ENCODE results near the gene PRM1. TPM values are rescaled to one million over a fixed set of nuclear protein-coding genes. Genes with fewer than 3 reads are reported as not detected.

The PRM1 gene
- total RNA-seq, 4 donors from 2014 or later, result not detected

DNA sequence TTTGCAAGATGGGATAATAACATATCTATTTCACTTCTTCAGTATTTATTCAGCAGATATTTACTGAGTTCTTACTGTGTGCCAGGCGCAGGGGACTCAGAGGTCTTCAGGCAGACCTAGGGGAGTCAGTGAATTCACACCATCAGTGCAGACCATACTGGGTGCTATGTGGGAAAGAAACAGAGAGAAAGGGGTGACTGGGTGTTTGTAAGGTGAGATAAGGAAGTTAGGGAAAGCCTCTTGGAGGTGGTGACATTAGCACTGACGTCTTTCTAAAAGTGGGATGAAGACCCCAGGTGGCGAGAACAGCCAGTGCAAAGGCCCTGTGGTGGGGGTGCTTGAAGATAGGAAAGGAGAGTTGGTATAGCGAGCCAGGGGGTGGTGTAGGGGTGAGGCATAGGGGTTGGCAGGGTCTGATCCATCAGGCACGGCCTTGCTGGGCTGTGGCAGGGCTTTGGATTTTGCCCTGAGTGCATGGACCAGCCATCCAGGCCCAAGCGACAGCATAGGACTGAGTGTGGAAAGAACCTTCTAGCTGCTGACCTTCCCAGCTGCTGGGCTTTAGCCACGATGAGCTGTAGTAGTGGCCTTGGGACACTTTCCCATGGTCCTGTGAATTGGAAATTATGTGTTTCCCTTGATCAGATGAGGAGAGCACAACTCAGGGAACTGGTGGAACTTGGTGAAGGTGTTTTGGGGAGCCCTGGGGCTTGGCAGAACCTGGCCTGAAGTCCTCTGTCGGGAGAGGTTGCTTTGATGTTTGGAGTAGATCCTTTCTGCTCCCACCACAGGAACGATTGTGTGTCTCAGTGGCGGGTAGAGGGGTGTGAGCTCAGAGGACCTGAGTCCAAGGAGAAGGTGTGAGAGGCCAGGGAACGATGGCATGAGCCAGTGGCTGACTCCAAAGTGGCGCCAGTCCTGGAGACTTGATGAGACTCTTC lies 21.2 kb downstream of the PRM1 start:
- Histone ChIP-seq H3K36me3 (no peaks in the 10 kb centered on the region), H3K27me3 (no peaks in the 10 kb centered on the region), H3K4me3 (no peak overlapping the region), H3K4me1 (peaks cover 0 to under 1% of the 10 kb centered on the region in 2 donors), H3K9me3 (no peaks in the 10 kb centered on the region), H3K27ac (no peak overlapping the region)
- intact Hi-C loops (cut with DNase I; ENCODE audit: low total_unique reads), result loop anchor here (2.0 to 5.0 kb wide), 2 partner anchors 97 to 295 kb away; no protein-coding TSS in a partner anchor
- no peak for DNase-seq
- TF ChIP-seq, protein P1, sequence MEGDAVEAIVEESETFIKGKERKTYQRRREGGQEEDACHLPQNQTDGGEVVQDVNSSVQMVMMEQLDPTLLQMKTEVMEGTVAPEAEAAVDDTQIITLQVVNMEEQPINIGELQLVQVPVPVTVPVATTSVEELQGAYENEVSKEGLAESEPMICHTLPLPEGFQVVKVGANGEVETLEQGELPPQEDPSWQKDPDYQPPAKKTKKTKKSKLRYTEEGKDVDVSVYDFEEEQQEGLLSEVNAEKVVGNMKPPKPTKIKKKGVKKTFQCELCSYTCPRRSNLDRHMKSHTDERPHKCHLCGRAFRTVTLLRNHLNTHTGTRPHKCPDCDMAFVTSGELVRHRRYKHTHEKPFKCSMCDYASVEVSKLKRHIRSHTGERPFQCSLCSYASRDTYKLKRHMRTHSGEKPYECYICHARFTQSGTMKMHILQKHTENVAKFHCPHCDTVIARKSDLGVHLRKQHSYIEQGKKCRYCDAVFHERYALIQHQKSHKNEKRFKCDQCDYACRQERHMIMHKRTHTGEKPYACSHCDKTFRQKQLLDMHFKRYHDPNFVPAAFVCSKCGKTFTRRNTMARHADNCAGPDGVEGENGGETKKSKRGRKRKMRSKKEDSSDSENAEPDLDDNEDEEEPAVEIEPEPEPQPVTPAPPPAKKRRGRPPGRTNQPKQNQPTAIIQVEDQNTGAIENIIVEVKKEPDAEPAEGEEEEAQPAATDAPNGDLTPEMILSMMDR (IDR thresholded peaks at IDR 0.05), result no peak
- TF ChIP-seq POLR2A (IDR thresholded peaks at IDR 0.05), result no peak

DNA sequence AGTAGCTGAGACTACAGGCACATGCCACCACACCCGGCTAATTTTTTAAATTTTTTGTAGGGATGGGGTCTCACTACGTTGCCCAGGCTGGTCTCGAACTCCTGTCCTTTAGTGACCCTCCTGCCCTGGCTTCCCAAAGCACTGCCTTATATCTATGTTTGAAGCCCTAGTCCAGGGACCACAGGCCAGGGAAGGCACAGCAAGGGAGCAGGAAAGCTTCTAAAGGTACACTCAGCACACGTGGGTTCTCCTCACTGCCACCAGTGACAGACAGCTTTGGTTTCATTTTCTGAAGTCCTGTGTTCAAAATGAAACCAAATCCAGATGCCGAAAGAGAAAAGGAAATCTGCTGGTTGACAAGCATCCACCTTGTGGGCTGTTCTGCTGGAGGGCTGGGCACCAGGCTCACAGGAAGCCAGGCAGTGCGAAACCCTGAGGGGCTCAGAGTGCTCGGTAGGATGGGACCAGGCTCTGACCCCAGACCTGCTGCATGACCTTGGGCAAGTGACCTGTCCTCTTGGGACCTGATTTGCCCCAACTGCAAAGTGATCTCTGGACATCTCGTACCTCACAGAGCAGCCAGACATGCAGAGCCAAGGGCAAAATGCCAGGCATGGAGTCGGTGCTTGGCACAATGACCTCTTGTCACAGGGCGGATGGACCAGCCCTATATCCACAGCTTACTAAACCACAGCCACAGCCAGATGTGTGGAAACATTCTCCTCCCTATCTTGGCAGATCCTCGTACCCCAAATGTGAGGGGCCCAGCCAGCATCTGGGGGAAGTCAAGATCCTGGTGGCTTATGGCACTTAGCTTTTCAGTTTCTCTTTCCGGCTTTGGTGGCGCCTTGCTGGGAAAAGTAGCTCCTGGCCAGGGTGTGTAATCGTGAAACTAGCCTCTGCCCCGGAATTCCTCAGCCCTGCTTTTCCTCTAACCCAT lies 22.3 kb downstream of the PRM1 start:
- peak; percentile 40 to 42 for DNase-seq
- intact Hi-C loops (cut with DNase I; ENCODE audit: low total_unique reads), result loop anchor here (2.0 to 5.0 kb wide), 2 partner anchors 98 to 294 kb away; no protein-coding TSS in a partner anchor
- H3K27me3 ChIP-seq, result no peaks in the 10 kb centered on the region
- no peaks in the 10 kb centered on the region for H3K36me3 ChIP-seq
- peak overlapping the region in 1 of 2 donors; percentile 52 for H3K27ac ChIP-seq
- H3K4me3 ChIP-seq, result no peak overlapping the region
- H3K9me3 ChIP-seq, result no peaks in the 10 kb centered on the region
- peaks cover 0 to 6% of the 10 kb centered on the region in 2 donors for H3K4me1 ChIP-seq
- TF ChIP-seq POLR2A (IDR thresholded peaks at IDR 0.05), result no peak
- TF ChIP-seq, protein P1 (IDR thresholded peaks at IDR 0.05), result no peak

DNA sequence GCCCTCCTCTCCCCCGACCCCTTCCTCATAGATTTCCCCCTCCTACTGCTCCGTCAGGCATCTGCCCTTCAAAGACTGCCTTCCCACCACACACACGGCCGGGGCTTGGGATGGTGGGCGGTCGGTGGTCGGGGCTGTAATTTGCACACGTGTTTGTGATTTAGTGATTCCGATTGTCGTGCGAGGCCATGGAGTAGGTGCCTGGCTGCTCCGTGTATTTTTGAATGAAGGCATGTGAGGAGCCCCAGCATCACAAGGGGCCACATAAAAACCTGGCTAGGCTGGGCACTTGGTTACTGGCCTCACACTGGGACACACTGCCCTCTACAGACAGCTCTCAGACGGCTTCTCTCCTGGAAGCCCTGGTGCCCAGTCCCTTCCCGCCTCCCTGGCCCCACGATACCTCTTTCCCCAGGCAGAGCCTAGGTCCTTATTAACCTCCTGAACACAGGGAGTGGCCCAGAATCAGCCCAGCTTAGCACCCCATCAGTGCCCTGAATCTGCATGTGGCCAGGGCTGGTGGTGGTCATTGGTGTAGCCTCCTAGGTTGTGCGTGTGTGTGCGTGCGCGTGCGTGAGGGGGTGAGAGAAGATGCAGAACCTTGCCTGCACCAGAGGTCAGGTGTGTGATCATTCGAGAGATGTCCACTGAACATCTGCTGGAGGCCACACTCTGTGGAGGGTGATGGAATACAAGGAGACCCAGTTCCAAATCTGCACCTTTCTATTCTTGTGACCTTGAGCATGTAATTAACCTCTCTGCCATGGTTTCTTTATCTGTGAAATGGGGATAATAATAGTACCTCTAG lies 23.8 kb downstream of the PRM1 start:
- Histone ChIP-seq H3K9me3 (no peaks in the 10 kb centered on the region), H3K36me3 (no peaks in the 10 kb centered on the region), H3K4me3 (peak overlapping the region; percentile 83 to 87), H3K27ac (peak overlapping the region; percentile 93 to 98), H3K4me1 (peaks cover 0 to 6% of the 10 kb centered on the region in 2 donors), H3K27me3 (no peaks in the 10 kb centered on the region)
- TF ChIP-seq, protein P1 (IDR thresholded peaks at IDR 0.05), result peak; percentile 62 to 86 (median 78)
- no peak for TF ChIP-seq POLR2A (IDR thresholded peaks at IDR 0.05)
- intact Hi-C loops (cut with DNase I; ENCODE audit: low total_unique reads), result loop anchor here (5.0 kb wide), 1 partner anchor 100 kb away; no protein-coding TSS in a partner anchor
- DNase-seq, result peak; percentile 79 to 84

DNA sequence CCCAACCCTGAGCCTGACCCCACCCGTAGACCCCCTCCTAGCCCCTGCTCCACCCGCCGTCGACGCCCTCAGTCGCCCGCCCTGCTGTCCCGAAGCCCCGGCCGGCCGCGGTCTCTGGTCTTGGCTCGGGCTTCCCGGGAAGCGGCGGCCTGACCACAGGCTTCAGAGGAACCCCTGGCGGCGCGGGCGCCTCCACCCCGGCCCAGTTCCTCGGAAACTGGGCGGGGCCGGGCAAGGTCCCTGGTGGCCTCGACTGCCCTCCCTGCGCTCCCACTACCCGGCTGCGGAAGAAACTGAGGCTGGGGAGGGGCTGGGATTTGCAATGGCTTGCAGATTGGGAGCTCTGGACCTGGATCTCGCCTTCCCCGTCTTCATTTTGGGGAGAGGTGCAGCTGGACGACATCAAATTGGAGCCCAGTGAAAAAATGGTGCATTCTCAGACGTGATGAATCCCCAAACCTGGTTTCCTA lies 24.4 kb downstream of the PRM1 start:
- H3K9me3 ChIP-seq, result no peaks in the 10 kb centered on the region
- no peaks in the 10 kb centered on the region for H3K27me3 ChIP-seq
- peaks cover 0 to 6% of the 10 kb centered on the region in 2 donors for H3K4me1 ChIP-seq
- intact Hi-C loops (cut with DNase I; ENCODE audit: low total_unique reads), result loop anchor here (5.0 kb wide), 1 partner anchor 101 kb away; no protein-coding TSS in a partner anchor
- peak in 1 of 2 donors; percentile 68 for DNase-seq
- peak overlapping the region; percentile 83 to 87 for H3K4me3 ChIP-seq
- H3K27ac ChIP-seq, result peak overlapping the region; percentile 93 to 98
- no peaks in the 10 kb centered on the region for H3K36me3 ChIP-seq
- no peak for TF ChIP-seq POLR2A (IDR thresholded peaks at IDR 0.05)
- TF ChIP-seq, protein P1 (IDR thresholded peaks at IDR 0.05), result no peak
